ENCODE data around the gene CHST3. TPM values are rescaled to one million over a fixed set of nuclear protein-coding genes. Genes with fewer than 3 reads are reported as not detected.

Gene CHST3
- polyA plus RNA-seq, 1 experiment, result 20.9 TPM

DNA sequence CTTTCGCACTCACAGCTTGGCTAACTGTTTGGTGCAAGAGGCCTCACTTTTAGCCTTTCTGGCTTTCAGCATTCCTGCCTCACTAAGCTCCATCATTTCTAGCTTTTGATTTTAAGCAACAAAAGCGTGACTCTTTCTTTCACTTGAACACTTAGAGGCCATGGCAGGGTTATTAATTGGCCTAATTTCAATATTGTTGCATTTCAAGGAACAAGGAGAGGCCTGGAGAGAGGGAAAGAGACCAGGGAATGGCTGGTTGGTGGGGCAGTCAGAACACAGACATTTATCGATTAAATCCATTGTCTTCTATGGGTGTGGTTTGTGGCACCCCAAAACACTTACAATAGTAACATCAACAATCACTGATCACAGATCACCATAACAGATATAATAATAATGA, 31.3 kb downstream of the CHST3 start:
- CTCF ChIA-PET, result interaction anchor here (0.6 to 1.8 kb wide), 7 partner anchors 11 to 279 kb away, joined by 3 to 6 read pairs (median 3); no protein-coding TSS in a partner anchor
- POLR2A ChIA-PET, result interaction anchor here (1.0 kb wide), 1 partner anchor 9 kb away, joined by 3 read pairs; no protein-coding TSS in a partner anchor

DNA sequence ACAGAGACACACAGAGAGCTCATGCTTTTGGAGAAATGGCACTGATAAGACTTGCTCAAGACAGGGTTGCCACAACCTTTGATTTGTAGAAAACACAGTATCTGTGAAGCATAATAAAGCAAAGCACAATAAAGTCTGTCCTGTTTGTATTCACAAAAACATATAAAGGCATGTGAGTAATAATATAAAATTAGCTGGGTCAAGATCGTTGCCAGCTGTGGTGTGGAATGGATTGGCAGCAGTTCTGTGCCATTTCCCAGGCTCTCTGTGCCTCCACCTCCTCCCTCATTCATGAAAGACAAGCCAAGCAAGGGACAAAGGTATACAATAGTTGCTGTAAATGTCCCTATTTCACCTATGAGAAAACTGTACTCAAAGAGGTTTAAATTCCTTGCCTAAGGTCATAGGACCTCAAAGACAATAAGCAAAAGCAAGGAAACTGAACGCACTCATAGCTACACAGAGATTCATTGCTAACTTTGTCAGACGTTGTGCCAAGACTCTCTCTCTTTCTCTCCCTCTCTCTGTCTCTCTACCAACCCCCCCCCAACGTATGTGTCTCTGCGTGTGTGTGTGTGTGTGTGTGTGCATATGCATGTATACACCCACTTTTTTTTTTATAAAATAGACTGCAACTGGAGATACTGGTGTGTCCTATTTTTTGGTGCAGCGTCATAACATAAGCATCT, 31.8 kb downstream of the CHST3 start:
- H3K27me3 ChIP-seq (ENCODE audit: control insufficient read depth, insufficient read depth, low read length), result no peaks in the 10 kb centered on the region
- no peak for DNase-seq (ENCODE audit: low read depth)
- ChIA-PET CTCF (interaction anchor here (0.6 to 1.8 kb wide), 9 partner anchors 11 to 1003 kb away, joined by 3 to 6 read pairs (median 3); no protein-coding TSS in a partner anchor), POLR2A (interaction anchor here (1.0 kb wide), 1 partner anchor 10 kb away, joined by 3 read pairs; no protein-coding TSS in a partner anchor)
- H3K36me3 ChIP-seq (ENCODE audit: control insufficient read depth, insufficient read depth, low read length), result no peaks in the 10 kb centered on the region; the same call in none of the 2 replicates
- H3K4me3 ChIP-seq (ENCODE audit: low read depth, low read length), result no peak overlapping the region
- TF ChIP-seq, protein P1, sequence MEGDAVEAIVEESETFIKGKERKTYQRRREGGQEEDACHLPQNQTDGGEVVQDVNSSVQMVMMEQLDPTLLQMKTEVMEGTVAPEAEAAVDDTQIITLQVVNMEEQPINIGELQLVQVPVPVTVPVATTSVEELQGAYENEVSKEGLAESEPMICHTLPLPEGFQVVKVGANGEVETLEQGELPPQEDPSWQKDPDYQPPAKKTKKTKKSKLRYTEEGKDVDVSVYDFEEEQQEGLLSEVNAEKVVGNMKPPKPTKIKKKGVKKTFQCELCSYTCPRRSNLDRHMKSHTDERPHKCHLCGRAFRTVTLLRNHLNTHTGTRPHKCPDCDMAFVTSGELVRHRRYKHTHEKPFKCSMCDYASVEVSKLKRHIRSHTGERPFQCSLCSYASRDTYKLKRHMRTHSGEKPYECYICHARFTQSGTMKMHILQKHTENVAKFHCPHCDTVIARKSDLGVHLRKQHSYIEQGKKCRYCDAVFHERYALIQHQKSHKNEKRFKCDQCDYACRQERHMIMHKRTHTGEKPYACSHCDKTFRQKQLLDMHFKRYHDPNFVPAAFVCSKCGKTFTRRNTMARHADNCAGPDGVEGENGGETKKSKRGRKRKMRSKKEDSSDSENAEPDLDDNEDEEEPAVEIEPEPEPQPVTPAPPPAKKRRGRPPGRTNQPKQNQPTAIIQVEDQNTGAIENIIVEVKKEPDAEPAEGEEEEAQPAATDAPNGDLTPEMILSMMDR (IDR thresholded peaks at IDR 0.05; ENCODE audit: insufficient read depth, low read depth, low read length), result no peak

More for the DNA sequence above, 31.3 kb downstream of the CHST3 start:
- TF ChIP-seq, protein P1 (IDR thresholded peaks at IDR 0.05; ENCODE audit: insufficient read depth, low read depth, low read length), result no peak
- no peak overlapping the region for H3K4me3 ChIP-seq (ENCODE audit: low read depth, low read length)
- no peak for DNase-seq (ENCODE audit: low read depth)
- no peaks in the 10 kb centered on the region; the same call in none of the 2 replicates for H3K36me3 ChIP-seq (ENCODE audit: control insufficient read depth, insufficient read depth, low read length)
- H3K27me3 ChIP-seq (ENCODE audit: control insufficient read depth, insufficient read depth, low read length), result no peaks in the 10 kb centered on the region

DNA sequence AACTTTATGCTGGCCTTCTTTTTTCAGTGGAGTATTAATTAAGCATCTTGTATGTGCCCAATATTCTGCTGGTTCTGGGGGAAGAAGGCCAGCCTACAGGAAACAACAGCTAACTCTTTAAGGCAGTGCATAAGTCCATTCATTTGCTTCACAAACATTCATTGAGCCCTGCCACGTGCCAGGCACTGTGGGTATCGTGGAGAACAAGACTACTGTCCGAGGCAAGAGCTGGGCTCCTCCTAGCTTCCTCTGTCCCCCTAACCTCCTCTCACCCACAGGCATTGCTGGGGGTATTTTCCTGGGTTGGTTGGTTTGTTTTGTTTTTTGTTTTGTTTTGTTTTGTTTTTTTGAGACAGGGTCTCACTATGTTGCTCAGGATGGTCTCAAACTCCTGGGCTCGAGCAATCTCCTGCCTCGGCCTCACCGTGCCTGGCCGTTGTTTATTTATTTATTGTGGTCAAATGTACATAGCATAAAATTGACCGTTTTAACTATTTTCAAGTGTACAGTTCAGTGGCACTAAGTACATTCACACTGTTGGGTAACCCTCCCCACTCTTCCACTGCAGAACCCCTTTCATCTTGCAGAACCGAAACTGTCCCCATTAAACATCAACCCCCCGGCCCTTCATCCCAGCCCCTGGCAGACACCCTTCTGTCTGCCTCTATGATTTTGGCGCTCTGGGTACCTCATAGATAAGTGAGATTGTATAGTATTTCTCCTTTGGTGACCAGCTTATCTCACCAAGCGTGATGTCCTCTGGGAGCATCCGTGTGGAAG, 32.6 kb downstream of the CHST3 start:
- H3K27me3 ChIP-seq (ENCODE audit: control insufficient read depth, insufficient read depth, low read length), result no peaks in the 10 kb centered on the region
- CTCF ChIA-PET, result interaction anchor here (0.7 to 1.8 kb wide), 7 partner anchors 12 to 1002 kb away, joined by 3 to 5 read pairs (median 3); no protein-coding TSS in a partner anchor
- no peaks in the 10 kb centered on the region; the same call in none of the 2 replicates for H3K36me3 ChIP-seq (ENCODE audit: control insufficient read depth, insufficient read depth, low read length)
- no peak overlapping the region for H3K4me3 ChIP-seq (ENCODE audit: low read depth, low read length)
- DNase-seq (ENCODE audit: low read depth), result no peak
- TF ChIP-seq, protein P1 (IDR thresholded peaks at IDR 0.05; ENCODE audit: insufficient read depth, low read depth, low read length), result no peak
- POLR2A ChIA-PET, result interaction anchor here (1.0 kb wide), 1 partner anchor 10 kb away, joined by 3 read pairs; no protein-coding TSS in a partner anchor

DNA sequence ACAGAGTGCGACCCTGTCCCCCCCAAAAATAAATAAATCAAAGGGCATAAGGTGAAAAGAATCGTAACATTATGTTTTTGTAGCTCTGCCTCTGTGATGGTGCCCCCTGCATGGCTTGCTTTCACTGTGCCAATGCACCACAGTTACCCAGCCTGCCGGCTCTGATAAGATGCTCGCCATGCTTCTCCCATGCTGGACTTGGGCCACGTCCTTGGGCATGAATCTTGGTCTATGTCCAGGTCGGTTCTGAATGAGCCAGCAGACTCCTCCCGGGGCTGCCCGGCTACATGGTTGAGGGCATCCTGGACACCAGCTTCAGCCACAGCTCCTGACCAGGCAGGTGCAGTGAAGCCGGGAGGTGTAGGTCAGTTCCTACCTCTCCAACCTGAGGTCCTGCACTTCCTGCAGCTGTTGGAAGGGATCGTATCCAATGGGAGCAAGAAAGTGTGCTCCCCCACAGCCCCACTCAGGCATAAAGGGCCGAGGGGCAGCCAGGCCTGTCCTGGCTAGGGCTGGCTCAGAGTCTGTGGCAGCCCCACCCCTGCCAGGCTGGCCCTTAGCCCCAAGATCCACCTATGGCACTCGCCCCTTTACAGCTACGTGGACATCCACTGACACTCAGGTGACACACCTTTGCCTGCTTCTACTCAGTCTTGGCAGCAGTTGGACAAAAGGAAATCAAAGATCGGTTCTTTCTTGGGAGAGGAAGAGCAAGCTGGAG, 34.1 kb downstream of the CHST3 start:
- CTCF ChIA-PET, result interaction anchor here (0.7 to 2.6 kb wide), 9 partner anchors 11 to 102 kb away, joined by 3 to 11 read pairs (median 3); no protein-coding TSS in a partner anchor
- DNase-seq (ENCODE audit: low read depth), result no peak
- no peaks in the 10 kb centered on the region; the same call in none of the 2 replicates for H3K36me3 ChIP-seq (ENCODE audit: control insufficient read depth, insufficient read depth, low read length)
- no peak overlapping the region for H3K4me3 ChIP-seq (ENCODE audit: low read depth, low read length)
- POLR2A ChIA-PET, result no interaction called here
- TF ChIP-seq, protein P1 (IDR thresholded peaks at IDR 0.05; ENCODE audit: insufficient read depth, low read depth, low read length), result no peak
- no peaks in the 10 kb centered on the region for H3K27me3 ChIP-seq (ENCODE audit: control insufficient read depth, insufficient read depth, low read length)
